Measurements from ENCODE around the gene BORCS8. TPM values are rescaled to one million over a fixed set of nuclear protein-coding genes. Genes with fewer than 3 reads are reported as not detected.
"Not testable (repeated sequence)": the region's sequence is repeated elsewhere in the genome, so short reads cannot be mapped to it uniquely, and the experiment has no call there.

BORCS8 gene
- total RNA-seq, 1 experiment from 2014 or later, result 25.4 TPM

DNA sequence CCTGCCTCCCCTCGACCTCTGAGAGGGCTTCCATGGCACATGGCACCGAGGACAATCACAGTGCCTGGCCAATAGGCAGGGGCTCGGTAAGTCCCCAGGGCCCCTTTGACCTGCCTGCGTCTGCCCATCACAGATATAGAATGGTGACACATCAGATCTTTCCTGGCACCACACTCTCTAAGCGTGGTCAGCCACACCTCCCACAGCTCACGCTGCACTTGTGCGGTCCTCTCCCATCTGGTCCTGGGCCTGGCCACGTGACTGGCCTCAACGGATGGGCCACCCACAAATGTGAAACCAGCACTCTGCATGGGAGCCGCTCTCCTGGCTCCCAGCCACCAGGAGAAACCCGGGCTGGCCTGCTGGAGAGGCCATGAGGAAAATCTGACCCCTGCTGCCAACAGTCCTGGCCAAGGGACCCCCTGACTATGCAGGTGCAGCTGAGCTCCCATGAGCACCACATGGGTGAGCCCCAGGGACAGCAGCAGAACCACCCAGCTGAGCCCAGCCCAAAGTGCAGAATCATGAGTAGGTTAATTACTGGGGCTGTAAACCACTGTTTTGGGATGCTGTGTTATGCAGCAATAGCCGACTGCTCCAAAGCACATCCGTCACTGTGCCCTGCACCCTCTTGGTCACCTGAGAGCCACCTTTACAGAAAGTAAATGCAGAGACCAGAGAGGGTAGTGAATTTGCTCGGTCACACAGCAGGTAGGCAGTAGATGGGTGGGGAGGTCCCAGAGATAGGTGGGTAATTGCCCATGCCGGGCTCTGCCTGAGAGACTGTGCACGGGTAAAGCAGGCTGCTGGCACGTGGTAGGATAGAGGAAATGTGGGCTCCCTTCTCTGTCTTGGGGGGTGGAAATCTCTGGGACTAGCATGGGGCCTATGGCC is 12.2 kb downstream of the BORCS8 start:
- CTCF ChIA-PET, result no interaction called here
- H3K36me3 Mint-ChIP-seq (ENCODE audit: insufficient read depth, unreplicated experiment), result peaks cover 22% of the 10 kb centered on the region

GRCh38 chr19:19176950-19177349 is 15.0 kb downstream of the BORCS8 start:
- no peaks in the 10 kb centered on the region for H3K27me3 Mint-ChIP-seq (ENCODE audit: insufficient read depth, unreplicated experiment)
- TF ChIP-seq, protein P1, sequence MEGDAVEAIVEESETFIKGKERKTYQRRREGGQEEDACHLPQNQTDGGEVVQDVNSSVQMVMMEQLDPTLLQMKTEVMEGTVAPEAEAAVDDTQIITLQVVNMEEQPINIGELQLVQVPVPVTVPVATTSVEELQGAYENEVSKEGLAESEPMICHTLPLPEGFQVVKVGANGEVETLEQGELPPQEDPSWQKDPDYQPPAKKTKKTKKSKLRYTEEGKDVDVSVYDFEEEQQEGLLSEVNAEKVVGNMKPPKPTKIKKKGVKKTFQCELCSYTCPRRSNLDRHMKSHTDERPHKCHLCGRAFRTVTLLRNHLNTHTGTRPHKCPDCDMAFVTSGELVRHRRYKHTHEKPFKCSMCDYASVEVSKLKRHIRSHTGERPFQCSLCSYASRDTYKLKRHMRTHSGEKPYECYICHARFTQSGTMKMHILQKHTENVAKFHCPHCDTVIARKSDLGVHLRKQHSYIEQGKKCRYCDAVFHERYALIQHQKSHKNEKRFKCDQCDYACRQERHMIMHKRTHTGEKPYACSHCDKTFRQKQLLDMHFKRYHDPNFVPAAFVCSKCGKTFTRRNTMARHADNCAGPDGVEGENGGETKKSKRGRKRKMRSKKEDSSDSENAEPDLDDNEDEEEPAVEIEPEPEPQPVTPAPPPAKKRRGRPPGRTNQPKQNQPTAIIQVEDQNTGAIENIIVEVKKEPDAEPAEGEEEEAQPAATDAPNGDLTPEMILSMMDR (IDR thresholded peaks at IDR 0.05; ENCODE audit: unreplicated experiment), result no peak
- BruUV-seq (replicated peaks), result no TSS peak
- H3K4me1 Mint-ChIP-seq (ENCODE audit: insufficient read depth, unreplicated experiment), result peaks cover 6% of the 10 kb centered on the region
- ChIA-PET CTCF (interaction anchor here (0.6 to 4.1 kb wide), 3 partner anchors 20 to 682 kb away, joined by 4 to 33 read pairs (median 5); no protein-coding TSS in a partner anchor), POLR2A (no interaction called here)
- no peak overlapping the region for H3K27ac Mint-ChIP-seq (ENCODE audit: low read depth, unreplicated experiment)
- DNase-seq (ENCODE audit: unreplicated experiment), result no peak
- H3K4me3 Mint-ChIP-seq (ENCODE audit: unreplicated experiment), result no peak overlapping the region
- H3K9me3 Mint-ChIP-seq (ENCODE audit: unreplicated experiment), result no peaks in the 10 kb centered on the region
- H3K36me3 Mint-ChIP-seq (ENCODE audit: insufficient read depth, unreplicated experiment), result peaks cover 15% of the 10 kb centered on the region
- intact Hi-C loops (cut with micrococcal nuclease), result no loop called here

More for the DNA sequence above, 12.2 kb downstream of the BORCS8 start:
- Mint-ChIP-seq H3K4me1 (ENCODE audit: insufficient read depth, unreplicated experiment) (no peaks in the 10 kb centered on the region), H3K4me3 (ENCODE audit: unreplicated experiment) (no peak overlapping the region), H3K9me3 (ENCODE audit: unreplicated experiment) (no peaks in the 10 kb centered on the region), H3K27ac (ENCODE audit: low read depth, unreplicated experiment) (no peak overlapping the region), H3K27me3 (ENCODE audit: insufficient read depth, unreplicated experiment) (no peaks in the 10 kb centered on the region)
- TF ChIP-seq, protein P1 (IDR thresholded peaks at IDR 0.05; ENCODE audit: unreplicated experiment), result no peak
- intact Hi-C loops (cut with micrococcal nuclease), result no loop called here
- DNase-seq (ENCODE audit: unreplicated experiment), result no peak
- POLR2A ChIA-PET, result interaction anchor here (0.5 kb wide), 1 partner anchor 31 kb away, joined by 4 read pairs; no protein-coding TSS in a partner anchor
- no TSS peak for BruUV-seq (replicated peaks)

GRCh38 chr19:19173243-19173642 is 18.7 kb downstream of the BORCS8 start:
- BruUV-seq (replicated peaks); H3K9me3 Mint-ChIP-seq (ENCODE audit: unreplicated experiment); H3K4me1 Mint-ChIP-seq (ENCODE audit: insufficient read depth, unreplicated experiment); H3K4me3 Mint-ChIP-seq (ENCODE audit: unreplicated experiment); DNase-seq (ENCODE audit: unreplicated experiment); H3K27me3 Mint-ChIP-seq (ENCODE audit: insufficient read depth, unreplicated experiment); H3K36me3 Mint-ChIP-seq (ENCODE audit: insufficient read depth, unreplicated experiment); POLR2A ChIA-PET; intact Hi-C loops (cut with micrococcal nuclease); H3K27ac Mint-ChIP-seq (ENCODE audit: low read depth, unreplicated experiment): not testable (repeated sequence)
- CTCF ChIA-PET, result interaction anchor here (0.7 kb wide), 2 partner anchors 75 to 121 kb away, joined by 3 read pairs; no protein-coding TSS in a partner anchor

DNA sequence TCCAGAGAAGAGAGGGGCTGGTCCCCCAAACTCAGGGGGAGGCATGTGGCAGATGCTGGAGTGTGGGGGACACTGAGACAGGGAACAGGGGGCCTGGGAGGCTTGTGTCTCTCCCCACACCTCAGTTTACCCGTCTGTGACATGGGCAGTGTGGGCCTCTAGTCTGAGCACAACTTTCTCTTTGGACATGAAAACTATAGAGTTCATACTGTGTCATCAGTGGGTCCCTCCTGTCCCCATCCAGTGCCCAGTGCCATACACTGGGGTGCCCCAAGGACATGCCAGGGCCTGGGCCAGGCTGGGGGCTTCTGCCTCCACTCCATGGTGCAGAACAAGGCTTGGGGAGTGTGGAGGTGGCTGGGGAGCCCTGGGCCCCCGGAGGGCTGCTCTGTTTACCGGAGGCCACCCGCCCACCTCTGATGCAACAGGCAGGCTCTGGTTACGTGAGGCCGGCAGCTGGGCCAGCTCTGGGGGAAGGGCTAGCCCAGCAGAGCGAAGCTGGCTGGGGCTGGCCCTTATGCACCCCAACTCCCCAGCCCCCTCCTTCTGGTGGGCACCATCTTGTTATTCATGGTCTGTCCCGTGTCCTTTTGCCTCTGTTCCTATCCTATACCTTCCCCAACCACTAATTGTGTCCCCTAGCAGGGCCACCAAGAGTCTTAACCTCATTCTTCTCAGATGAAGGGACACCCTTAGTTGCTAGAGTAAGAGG is 20.0 kb downstream of the BORCS8 start:
- no peak overlapping the region for H3K4me3 Mint-ChIP-seq (ENCODE audit: unreplicated experiment)
- CTCF ChIA-PET, result interaction anchor here (0.7 kb wide), 1 partner anchor 137 kb away, joined by 3 read pairs; no protein-coding TSS in a partner anchor
- peaks cover 6% of the 10 kb centered on the region for H3K4me1 Mint-ChIP-seq (ENCODE audit: insufficient read depth, unreplicated experiment)
- POLR2A ChIA-PET, result no interaction called here
- H3K27me3 Mint-ChIP-seq (ENCODE audit: insufficient read depth, unreplicated experiment), result no peaks in the 10 kb centered on the region
- DNase-seq (ENCODE audit: unreplicated experiment), result peak; percentile 48
- H3K36me3 Mint-ChIP-seq (ENCODE audit: insufficient read depth, unreplicated experiment), result peaks cover 4% of the 10 kb centered on the region
- no peaks in the 10 kb centered on the region for H3K9me3 Mint-ChIP-seq (ENCODE audit: unreplicated experiment)
- TF ChIP-seq, protein P1 (IDR thresholded peaks at IDR 0.05; ENCODE audit: unreplicated experiment), result no peak
- no peak overlapping the region for H3K27ac Mint-ChIP-seq (ENCODE audit: low read depth, unreplicated experiment)
- no TSS peak for BruUV-seq (replicated peaks)
- intact Hi-C loops (cut with micrococcal nuclease), result no loop called here
